GM15510 (cell line): ENCODE results near the gene ENOX2.

Source experiments
- POLR2A ChIP-seq: IDR thresholded peaks from 3 replicates; pipeline ENCODE4 v1.6.1; 2011; ENCODE audit warnings: borderline replicate concordance; ENCODE audit not compliant: insufficient read length; ENCODE audit errors: extremely low read depth

The ENOX2 gene

GRCh38 chrX:130841776-130842175 lies 61.2 kb downstream of the ENOX2 start:
- no peak for TF ChIP-seq POLR2A

- TF ChIP-seq POLR2A = no peak
Observed at GRCh38 chrX:130840345-130840744, 62.7 kb downstream of the ENOX2 start.

- TF ChIP-seq POLR2A = no peak
Observed at GRCh38 chrX:130836447-130836846, 66.6 kb downstream of the ENOX2 start.

GRCh38 chrX:130834830-130835229 lies 68.2 kb downstream of the ENOX2 start:
- TF ChIP-seq POLR2A = no peak

- no peak for TF ChIP-seq POLR2A
Observed at GRCh38 chrX:130834149-130834548, 68.9 kb downstream of the ENOX2 start.

- TF ChIP-seq POLR2A = no peak
Observed at GRCh38 chrX:130831347-130831722, 71.7 kb downstream of the ENOX2 start.

- TF ChIP-seq POLR2A = no peak
Observed at GRCh38 chrX:130830599-130831346, 72.2 kb downstream of the ENOX2 start.

GRCh38 chrX:130829526-130830515 lies 73.2 kb downstream of the ENOX2 start:
- TF ChIP-seq POLR2A = no peak

GRCh38 chrX:130828641-130829040 lies 74.4 kb downstream of the ENOX2 start:
- no peak for TF ChIP-seq POLR2A

GRCh38 chrX:130827648-130828047 lies 75.4 kb downstream of the ENOX2 start:
- no peak for TF ChIP-seq POLR2A

GRCh38 chrX:130826249-130826648 lies 76.8 kb downstream of the ENOX2 start:
- no peak for TF ChIP-seq POLR2A

- TF ChIP-seq POLR2A = no peak
Observed at GRCh38 chrX:130825525-130825924, 77.5 kb downstream of the ENOX2 start.

GRCh38 chrX:130810561-130810960 lies 92.4 kb downstream of the ENOX2 start:
- no peak for TF ChIP-seq POLR2A

GRCh38 chrX:130805903-130806302 lies 97.1 kb downstream of the ENOX2 start:
- no peak for TF ChIP-seq POLR2A

GRCh38 chrX:130803537-130803936 lies 99.5 kb downstream of the ENOX2 start:
- no peak for TF ChIP-seq POLR2A

- TF ChIP-seq POLR2A = no peak
Observed at GRCh38 chrX:130801901-130802300, 101.1 kb downstream of the ENOX2 start.

GRCh38 chrX:130799393-130799792 lies 103.6 kb downstream of the ENOX2 start:
- TF ChIP-seq POLR2A = no peak

GRCh38 chrX:130793975-130794374 lies 109.0 kb downstream of the ENOX2 start:
- TF ChIP-seq POLR2A = no peak
